ENCODE results near the gene ATP1A1.

DNA sequence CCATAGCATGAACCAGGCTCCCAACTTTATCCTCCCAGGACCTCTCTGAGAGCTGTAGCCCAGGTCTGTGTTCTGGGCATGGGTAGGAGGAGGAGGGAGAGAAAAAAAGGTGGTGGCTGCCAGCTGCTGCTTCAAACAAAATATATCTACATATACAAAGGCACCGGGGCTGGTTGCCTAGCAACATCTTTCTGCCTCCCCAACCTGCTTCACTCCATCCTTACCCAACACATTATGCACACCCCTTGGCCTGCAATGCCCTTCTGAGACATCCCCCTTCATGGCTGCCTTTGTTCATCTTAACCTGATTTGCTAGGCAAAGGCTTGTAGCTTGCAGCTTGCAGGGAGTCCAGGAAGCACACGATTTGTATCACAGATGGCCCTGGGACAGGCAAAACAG lies 27.2 kb upstream of the ATP1A1 start:
- TF ChIP-seq CTCF (IDR thresholded peaks at IDR 0.05) (no peak), POLR2A (IDR thresholded peaks at IDR 0.05) (no peak)
